HG02970 (cell line): Measurements from ENCODE around the gene CRELD2.
"Not testable (repeated sequence)": the region's sequence is repeated elsewhere in the genome, so short reads cannot be mapped to it uniquely, and the experiment has no call there.

ENCODE experiments used
- ATAC-seq: cut with Tn5 transposase; IDR thresholded peaks from one replicate; pipeline ENCODE4 v1.9.1; 2021; ENCODE audit warnings: mild to moderate bottlenecking, moderate library complexity, moderate number of reproducible peaks; ENCODE audit not compliant: unreplicated experiment, low FRiP score

Gene CRELD2

GRCh38 chr22:49943405-49943765 lies 25.0 kb downstream of the CRELD2 start:
- no peak for ATAC-seq

- ATAC-seq = no peak
Observed at GRCh38 chr22:49943771-49944398, 25.5 kb downstream of the CRELD2 start.

- ATAC-seq = no peak
Observed at GRCh38 chr22:49944399-49944891, 26.0 kb downstream of the CRELD2 start.

- not testable (repeated sequence) for ATAC-seq
Observed at GRCh38 chr22:49945042-49945794, 26.8 kb downstream of the CRELD2 start.

- no peak for ATAC-seq
Observed at GRCh38 chr22:49946612-49947295, 28.3 kb downstream of the CRELD2 start.

GRCh38 chr22:49947296-49947622 lies 28.8 kb downstream of the CRELD2 start:
- no peak for ATAC-seq

- ATAC-seq = no peak
Observed at GRCh38 chr22:49948116-49948957, 29.9 kb downstream of the CRELD2 start.

- no peak for ATAC-seq
Observed at GRCh38 chr22:49948958-49949913, 30.8 kb downstream of the CRELD2 start.

GRCh38 chr22:49949914-49950292 lies 31.5 kb downstream of the CRELD2 start:
- no peak for ATAC-seq

GRCh38 chr22:49950396-49950994 lies 32.1 kb downstream of the CRELD2 start:
- no peak for ATAC-seq

GRCh38 chr22:49951000-49951677 lies 32.7 kb downstream of the CRELD2 start:
- no peak for ATAC-seq

GRCh38 chr22:49951678-49951985 lies 33.2 kb downstream of the CRELD2 start:
- no peak for ATAC-seq

GRCh38 chr22:49951986-49952896 lies 33.8 kb downstream of the CRELD2 start:
- no peak for ATAC-seq

GRCh38 chr22:49953027-49953679 lies 34.7 kb downstream of the CRELD2 start:
- no peak for ATAC-seq

GRCh38 chr22:49953680-49954344 lies 35.4 kb downstream of the CRELD2 start:
- ATAC-seq = no peak

GRCh38 chr22:49954354-49954753 lies 35.9 kb downstream of the CRELD2 start:
- no peak for ATAC-seq
